Non-pigmented ciliary epithelial cell (primary cell): Measurements from ENCODE around the gene PRKG1.

ENCODE experiments used
- DNase-seq: peaks from one replicate; pipeline ENCODE4 v3.0.0-alpha.2; 2010; ENCODE audit warnings: low read depth

The PRKG1 gene

DNA sequence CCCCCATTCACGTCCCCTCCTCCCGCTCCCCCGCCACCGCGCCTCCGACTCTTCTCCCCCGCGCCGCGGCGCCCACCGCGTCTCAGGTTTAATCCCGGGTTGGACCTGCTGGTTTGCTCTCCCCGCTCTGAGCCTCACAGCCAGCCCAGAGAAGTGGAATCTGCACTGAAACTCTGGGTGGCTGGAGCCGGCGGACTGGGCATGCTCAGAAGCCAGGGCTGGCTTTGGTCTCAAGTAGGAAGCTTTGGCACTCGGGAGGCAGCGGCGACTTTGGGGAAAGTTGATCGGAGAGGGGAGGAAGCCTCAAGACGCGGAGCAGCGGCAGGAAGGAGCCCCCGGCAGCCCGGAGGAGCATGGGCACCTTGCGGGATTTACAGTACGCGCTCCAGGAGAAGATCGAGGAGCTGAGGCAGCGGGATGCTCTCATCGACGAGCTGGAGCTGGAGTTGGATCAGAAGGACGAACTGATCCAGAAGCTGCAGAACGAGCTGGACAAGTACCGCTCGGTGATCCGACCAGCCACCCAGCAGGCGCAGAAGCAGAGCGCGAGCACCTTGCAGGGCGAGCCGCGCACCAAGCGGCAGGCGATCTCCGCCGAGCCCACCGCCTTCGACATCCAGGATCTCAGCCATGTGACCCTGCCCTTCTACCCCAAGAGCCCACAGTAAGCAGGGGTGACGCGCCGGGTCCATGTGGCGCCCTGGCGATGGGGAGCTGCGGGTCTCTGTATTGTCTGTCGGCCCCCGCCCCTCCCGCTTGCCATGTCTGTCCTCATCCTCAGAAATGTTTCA lies at the start of gene PRKG1:
Gene PRKG1 (plus strand): TSS at position 250 of the 791 bp plus-strand sequence.
- no peak for DNase-seq

DNA sequence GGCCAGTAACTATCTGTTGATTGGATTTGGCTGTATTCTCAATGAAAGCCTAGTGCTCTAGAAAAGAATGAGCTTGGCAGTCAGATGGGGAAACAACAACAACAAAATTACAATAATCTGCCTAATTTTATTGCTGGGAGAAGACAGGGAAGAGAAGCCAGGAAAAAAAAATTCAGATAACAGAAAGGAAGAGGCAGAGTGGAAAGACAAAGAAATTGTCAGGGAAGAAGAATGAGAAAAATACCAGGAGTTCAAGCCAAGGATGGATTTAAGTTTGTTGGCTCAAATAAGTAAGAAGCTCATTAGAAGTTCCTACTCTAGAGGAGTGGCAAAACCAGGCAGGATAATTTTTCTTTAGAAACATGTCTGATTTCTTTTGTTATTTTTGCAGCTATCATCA lies 45.9 kb upstream of the PRKG1 start:
- DNase-seq, result no peak

DNA sequence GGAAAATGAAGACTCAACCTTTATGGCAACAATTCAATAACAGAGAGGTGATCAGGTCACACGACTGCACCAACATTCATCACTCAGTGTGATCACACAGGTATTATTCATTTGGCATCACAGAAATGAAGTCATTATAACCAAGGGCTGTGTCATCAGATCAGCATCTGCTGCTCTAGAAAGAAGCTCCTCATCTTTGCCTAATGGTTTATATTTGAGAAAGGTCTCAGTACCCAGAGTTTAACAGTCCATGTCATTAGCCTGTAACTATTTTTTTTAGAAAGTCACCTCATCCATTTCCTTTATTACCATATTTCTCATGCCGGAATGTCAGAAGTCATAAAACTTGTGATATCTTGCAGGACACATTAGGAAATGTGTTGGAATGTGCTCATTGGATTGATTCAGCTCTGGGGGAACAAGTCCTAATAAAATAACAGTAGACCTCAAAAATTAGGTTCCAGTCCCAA lies 45.1 kb upstream of the PRKG1 start:
- no peak for DNase-seq

DNA sequence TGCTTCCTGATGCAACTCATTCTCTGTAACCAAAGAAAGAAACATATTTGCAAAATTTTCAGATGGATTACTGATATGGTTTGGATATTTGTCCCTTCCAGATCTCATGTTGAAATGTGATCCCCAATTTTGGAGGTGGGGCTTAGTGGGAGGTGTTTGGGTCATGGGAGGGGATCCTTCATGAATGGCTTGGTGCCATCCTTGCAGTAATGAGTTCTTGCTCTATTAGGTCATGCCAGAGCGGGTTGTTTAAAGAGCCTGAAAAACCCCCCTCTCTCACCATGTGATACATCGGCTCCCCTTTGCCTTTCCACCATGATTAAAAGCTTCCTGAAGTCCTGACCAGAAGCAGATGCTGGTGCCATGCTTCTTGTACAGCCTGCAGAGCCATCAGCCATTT lies 43.8 kb upstream of the PRKG1 start:
- DNase-seq, result no peak

DNA sequence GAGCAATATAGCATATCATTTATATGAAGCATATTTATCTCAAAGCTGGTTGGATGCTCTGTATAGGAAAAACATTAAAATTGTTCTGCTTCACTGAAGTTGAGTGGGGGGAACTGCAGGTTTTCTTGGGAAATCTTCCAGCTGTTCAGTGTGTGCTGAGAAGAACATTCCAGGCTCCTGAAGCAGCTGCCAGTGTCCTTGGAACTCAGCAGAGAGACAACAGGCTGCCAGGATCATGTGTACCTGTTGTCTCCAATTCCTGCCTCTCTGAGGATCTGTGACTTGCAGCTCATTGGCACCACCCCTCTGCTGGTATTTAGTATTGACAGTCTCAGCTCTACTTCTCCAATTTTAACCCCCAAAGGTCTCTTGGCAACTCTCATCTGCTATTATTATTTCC lies 42.3 kb upstream of the PRKG1 start:
- DNase-seq, result no peak

DNA sequence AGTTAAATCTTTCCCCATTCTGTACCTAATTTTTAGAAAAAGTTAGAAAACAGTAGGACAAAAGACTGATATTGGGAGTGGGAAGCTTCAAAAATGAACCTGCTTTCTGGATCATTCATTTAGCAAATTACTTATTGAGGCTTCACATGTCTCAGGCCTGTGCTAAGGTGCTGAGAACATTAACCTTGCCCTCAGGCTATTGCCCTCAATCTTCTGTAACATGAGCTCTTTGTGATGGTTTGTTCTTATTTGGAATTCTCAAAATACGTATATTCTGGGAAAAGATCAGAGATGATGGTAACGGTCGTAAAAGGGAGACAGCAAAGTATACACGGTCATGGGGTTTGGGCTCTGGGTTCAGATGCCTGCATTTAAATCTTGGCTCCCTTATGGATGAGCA lies 39.5 kb upstream of the PRKG1 start:
- DNase-seq, result no peak

DNA sequence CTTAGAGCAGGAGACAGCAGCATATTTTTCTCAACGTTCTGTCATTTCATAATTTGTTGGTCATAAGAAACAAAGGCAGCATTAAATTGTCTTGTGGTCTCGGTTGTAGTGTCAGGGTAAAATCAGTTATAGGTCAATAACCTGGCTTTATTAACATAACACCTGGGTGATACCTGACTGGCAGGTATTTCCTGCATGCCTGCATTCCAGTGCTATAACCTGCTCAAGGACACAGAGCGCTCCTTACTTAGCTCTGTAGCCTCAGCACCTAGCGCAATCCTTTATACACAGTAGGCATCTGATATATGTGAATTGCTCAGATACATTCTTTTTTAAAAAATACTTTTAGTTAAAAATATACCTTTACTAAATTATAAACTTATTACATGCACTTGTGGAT lies 38.9 kb upstream of the PRKG1 start:
- no peak for DNase-seq

DNA sequence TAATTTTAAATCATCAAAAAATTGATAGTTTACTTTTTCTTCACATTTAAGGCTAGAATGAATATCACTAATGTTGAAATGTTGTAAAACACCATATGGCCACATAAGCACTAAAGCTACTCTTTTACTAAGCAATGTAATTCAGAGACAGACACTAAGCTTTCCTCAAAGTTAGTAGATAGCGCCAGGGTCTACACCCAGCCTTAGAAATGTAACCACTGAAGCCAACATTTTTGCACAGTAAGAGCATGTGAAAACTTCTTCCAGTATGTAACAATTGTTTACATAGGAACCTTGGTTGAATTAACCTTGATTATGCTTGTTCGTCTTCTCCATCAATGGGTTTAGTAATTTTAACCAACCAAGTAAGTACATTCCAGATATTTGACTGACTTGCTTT lies 28.4 kb upstream of the PRKG1 start:
- DNase-seq, result no peak

DNA sequence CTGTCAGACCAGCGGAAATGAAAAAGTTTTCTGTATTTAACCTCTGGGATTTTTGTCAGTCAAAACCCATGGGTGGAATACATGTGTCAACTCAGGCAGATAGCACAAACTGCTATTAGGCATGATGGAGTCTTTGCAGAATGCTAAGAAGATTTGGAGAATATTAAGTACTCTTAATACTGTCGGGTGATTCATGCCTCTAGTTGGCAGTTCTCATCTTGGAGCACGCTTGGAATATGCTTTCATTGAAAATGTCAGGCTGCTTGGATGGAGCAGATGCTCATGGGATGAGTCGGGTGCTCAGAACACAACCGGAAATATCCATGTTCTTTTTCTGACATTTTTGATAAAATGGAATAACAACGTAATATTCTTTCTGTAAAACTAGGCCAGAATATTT lies 27.6 kb upstream of the PRKG1 start:
- DNase-seq, result no peak

DNA sequence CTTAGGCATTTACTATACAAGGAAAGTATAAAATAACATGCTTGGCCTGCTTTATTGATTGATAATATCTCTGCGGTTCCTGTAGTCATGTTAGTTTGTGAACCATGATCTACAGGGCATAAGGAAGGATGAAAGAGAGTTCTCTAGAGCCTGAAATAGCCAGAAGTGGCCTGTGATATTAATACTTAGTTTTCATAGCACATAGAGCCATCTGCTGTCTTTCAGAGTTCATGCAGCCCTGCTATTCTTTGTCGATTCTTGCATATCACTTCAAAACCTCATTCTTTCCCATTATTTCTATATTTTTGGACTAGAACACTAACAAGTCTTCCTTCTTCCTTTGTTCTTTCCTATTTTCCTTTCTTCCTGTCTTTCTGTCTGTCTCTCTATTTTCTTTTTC lies 26.4 kb upstream of the PRKG1 start:
- DNase-seq, result no peak

DNA sequence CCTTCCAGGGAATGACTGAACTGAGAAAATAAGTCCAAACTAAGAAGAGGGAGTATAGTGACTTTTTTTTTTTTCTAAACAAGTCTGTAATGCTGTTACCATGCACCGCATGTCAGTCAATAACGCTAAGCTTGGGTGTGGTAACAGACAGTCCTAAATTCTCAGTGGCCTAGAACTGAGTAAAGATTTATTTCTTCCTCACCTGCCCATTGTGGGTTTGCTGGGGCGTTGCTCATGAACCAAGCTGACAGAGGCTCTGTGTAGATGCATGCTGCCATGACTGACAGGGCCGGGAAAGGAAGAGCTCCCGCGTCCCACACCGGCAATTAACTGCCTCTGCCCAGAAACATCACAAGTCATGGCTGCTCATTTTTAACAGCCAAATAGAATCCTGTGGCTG lies 25.5 kb upstream of the PRKG1 start:
- DNase-seq, result no peak

DNA sequence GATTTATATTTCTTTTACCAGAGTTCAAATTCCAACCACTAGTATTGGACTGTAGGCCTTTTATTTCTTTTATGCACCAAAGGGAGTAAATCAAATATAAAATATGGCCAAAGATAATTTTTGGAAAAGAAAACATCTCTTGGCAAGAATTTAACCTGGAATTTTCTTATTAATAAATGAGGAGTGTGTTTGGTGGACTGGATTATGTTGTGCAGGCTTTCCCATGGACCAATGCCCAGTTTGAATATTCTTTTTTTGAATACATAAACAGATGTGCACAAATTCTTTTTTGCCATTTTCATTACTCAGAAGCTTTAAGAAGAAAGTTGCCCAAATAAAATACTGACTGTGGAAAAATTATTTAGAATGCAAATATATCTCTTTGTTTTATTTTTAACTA lies 22.1 kb upstream of the PRKG1 start:
- no peak for DNase-seq

DNA sequence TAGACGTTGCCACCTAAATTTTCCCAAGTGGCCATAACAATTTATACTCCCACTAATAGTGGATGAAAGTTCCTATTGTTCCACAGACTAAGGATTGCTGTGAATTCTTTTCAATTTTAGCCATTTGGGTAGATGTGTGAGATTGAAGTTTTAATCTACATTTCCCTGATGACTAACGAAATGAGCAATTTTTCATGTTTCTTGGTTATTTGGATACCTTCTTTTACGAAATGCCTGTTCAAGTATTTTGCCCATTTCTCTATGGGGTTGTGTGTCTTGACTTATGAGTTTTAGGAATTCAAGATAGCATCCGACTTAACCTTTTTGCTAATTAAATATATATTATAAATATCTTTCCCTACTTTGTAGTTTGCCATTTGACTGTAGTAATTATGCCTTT lies 16.4 kb upstream of the PRKG1 start:
- DNase-seq, result no peak

DNA sequence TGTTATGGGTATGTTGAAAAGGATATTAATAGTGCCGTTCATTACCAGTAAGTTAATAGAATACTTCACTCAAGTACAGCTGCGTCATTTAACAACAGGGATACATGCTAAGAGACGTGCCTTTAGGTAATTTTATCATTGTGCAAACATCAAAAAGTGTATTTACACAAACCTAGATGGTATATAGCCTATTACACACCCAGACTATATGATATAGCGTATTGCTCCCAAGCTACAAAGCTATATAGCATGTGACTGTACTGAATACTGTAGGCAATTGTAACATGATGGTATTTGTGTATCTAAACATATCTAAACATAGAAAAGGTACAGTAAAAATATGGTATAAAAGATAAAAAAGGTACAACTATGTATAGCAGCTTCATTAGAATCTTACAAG lies 11.1 kb upstream of the PRKG1 start:
- DNase-seq, result no peak

DNA sequence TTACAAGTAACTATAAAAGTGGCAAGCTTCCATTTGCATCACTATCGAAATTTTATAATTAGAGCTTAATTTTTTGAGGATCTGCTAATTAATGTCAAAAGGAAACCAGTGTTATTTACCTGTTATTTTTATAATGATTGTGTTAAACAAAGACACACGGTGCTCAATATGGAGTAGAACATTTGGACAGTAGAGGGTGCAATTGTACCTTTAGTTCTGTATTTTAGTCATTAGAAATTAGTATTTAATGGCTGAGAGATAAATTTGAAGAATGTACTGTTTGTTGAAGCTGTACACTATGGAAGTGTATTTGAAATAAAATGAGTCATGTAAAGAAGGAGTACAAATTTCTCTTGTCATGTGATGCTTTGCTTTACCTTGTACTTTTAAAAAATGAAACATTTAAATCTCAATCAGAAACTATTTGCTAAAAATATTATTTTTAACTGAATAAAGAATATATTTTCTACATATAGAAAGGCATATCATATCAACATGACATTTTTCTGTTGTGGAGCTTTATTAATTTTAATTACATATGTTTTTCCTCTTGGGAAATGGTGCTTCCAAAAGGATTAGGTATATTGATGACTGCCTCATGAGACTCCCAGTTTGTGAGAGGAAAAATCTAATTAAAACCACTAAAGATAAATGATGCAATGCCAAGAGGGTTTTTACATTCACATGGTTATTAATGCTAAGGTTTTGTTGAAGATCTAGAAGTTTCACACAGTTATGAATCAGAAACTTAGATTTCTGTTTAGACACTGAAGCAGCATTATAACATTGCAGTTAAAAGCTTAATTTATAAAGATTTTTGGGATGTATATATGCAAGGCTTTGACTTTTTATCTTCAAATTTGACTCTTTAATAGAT lies 10.4 kb upstream of the PRKG1 start:
- peak; percentile 28 for DNase-seq

DNA sequence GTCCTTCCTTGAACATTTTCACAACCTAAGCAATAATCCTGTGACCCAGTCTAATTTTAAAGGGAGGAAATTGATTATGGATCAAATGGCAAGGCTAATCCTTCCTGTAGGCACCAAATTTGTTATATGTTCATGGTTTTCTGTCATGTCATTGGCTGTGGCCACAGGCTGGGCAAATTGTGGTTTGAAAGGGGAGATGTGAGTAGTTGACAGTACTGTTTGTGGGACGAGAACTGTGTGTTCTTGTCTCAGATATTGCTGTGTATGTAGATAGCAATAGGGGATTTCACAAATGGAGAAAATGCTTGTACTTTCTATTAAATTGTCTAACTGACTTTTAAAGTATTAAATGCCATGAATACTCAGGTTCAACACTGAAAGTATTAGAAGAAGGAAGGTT lies 8.1 kb upstream of the PRKG1 start:
- DNase-seq, result no peak

DNA sequence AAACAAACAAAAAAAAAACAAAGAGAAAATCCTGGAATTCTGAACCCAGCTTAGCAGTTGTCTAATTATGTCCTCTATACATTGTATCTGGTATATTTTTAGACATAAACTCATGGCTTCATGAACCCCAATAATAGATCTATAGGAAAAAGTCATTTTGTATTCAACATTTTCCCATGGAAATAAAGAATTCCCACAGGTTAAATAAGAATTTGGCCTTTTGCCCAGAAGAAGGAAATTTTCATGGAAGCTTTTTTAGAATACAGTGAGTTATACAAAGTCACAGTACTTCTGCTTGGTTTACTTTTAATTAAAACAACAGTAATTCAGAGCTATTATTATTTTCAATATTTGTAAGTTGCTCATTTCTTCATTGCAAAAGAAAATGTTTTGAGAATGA lies 2.1 kb upstream of the PRKG1 start:
- no peak for DNase-seq

DNA sequence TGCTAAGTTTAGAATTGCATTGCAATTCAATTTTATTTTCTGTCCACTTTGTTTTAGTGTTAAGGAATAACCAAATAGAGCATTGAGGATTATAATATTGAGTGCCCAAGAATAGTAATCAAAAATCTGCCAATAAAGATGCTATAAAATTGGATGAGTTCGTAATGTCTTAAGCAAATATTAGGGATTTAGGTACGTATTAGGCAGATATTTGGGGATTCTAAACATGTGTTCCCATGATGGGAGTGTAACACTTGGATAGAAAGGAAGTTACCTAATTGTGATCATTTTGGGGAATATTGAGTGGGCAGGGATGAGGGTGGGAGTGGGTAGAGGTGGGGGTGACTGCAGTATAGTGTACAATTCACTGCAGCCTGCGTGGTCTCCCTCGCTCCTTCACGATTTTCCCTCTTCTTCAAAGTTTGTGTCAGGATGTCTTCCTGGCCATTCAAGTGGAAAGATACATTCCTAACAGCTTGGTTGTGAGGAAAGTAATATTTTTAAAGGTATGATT lies 1.3 kb upstream of the PRKG1 start:
- no peak for DNase-seq

DNA sequence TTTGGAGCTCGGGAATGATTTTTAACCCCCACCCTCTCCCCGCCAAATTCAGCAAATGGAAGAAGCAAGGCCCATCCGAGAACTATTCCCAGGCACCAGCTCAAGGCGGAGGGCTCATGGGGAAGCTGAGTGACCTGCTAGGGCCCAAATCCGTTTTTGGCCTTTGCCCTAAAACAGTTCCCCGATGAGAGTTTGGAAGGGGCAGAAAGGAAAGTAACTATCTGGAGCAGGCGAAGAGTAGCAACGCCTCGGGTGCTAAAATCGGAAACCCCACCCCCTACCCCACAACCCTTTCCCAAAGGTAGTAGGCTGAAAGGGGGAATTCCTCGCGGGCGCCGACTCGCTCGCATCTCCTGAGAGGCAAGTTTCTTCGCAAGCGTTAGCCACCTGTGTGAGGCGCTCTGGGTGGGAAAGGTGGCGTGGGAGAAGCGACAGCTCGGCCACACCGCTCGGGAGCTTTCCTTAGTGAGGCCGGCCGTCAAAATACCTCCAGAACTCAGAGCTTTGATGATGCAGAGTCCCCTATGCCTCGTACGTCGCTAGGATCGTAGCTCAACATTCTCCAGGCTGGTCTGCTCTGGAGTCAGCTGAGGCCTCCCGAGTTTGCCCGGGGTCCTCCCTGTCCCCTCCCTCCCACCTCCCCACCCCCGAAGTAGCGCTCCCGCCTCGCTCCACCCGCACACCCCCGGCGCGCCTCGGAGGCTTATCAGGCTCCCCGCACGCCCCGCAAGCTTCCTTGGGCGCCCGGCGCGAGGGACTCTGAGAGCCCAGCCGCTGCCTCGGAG lies 642 bp upstream of the PRKG1 start:
- no peak for DNase-seq

DNA sequence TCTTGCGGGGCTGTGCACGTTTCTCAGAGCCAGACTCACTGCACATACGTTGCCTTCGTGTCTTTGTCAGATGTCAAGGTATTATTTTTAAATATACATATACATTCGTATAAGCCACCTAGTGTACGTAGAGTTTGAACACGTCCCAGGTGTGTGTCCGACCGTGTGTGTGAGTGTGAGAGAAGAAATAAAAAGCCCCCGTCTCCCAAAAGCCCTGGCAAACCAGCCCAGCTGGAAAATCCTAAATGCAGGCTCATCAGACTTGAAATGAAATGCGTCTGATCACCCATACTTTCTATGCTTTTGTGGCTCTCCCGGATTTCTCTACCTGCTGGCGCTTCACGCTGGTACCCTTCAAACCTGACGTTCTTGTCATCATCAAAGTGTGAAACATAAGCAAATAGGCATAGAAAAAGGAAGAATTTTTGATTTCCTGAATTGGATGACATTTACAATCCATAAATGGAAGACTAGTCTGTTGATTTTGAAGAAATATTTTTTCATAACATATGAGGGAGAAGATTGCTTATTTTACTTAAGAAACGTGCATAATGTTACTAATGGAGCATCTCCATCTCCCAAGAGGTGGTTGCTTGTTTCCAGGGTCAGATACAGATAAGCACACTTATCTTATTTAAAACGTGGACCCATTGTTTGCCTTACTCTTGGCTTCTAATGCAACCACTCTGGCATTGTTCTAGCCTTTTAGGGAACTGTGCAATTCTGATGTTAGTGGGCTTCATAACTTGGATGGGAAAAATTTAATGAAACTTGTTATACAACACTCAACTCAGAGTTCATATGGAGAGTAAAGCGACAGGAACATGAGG lies 971 bp downstream of the PRKG1 start:
- no peak for DNase-seq

DNA sequence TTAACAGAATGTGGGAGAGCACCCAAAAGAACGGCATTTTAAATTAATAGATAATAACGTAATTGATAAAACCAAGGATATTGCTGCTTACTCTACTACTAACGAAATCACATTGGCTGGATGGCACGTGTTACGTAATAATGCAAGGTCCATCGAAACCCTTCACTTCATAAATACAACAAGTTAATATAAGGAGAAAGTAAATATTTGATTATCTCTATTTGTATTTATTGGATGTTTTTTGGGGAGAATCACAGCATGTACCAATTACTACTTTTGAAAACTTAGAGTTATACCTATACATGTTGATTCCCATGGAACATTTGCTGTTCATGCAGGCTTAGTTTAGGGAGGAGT lies 1.6 kb downstream of the PRKG1 start:
- no peak for DNase-seq
